GM21825 (cell line): ENCODE data around the gene ZNF69.
"Not testable (repeated sequence)": the region's sequence is repeated elsewhere in the genome, so short reads cannot be mapped to it uniquely, and the experiment has no call there.

Source experiments
- ATAC-seq: cut with Tn5 transposase; IDR thresholded peaks from one replicate; pipeline ENCODE4 v1.9.1; 2021; ENCODE audit warnings: mild to moderate bottlenecking, moderate library complexity; ENCODE audit not compliant: unreplicated experiment

Gene ZNF69

GRCh38 chr19:11890634-11891033 is 3.1 kb downstream of the ZNF69 start:
- no peak for ATAC-seq

- no peak for ATAC-seq
Measured at GRCh38 chr19:11894851-11895250, 7.3 kb downstream of the ZNF69 start.

- no peak for ATAC-seq
Measured at GRCh38 chr19:11902228-11902627, 14.6 kb downstream of the ZNF69 start.

GRCh38 chr19:11905928-11906327 is 18.3 kb downstream of the ZNF69 start:
- ATAC-seq, result no peak

- not testable (repeated sequence) for ATAC-seq
Measured at GRCh38 chr19:11911937-11912336, 24.4 kb downstream of the ZNF69 start.

GRCh38 chr19:11914417-11915051 is 27.0 kb downstream of the ZNF69 start:
- not testable (repeated sequence) for ATAC-seq

- no peak for ATAC-seq
Measured at GRCh38 chr19:11921852-11922495, 34.4 kb downstream of the ZNF69 start.

- peak; percentile 80 for ATAC-seq
Measured at GRCh38 chr19:11924886-11925650, 37.5 kb downstream of the ZNF69 start, which contains the start of gene ZNF700. Gene ZNF700, plus strand, starts transcription at chr19:11925107. Its CDS starts 104 bp downstream, at chr19:11925211.

- ATAC-seq, result not testable (repeated sequence)
Measured at GRCh38 chr19:11925651-11926187, 38.1 kb downstream of the ZNF69 start.

- no peak for ATAC-seq
Measured at GRCh38 chr19:11927227-11927626, 39.6 kb downstream of the ZNF69 start.

GRCh38 chr19:11931051-11931450 is 43.5 kb downstream of the ZNF69 start:
- ATAC-seq, result no peak

- ATAC-seq, result no peak
Measured at GRCh38 chr19:11931513-11931912, 43.9 kb downstream of the ZNF69 start.

- not testable (repeated sequence) for ATAC-seq
Measured at GRCh38 chr19:11935829-11936228, 48.2 kb downstream of the ZNF69 start.

GRCh38 chr19:11938383-11938782 is 50.8 kb downstream of the ZNF69 start:
- not testable (repeated sequence) for ATAC-seq

GRCh38 chr19:11941361-11941887 is 53.8 kb downstream of the ZNF69 start:
- ATAC-seq, result not testable (repeated sequence)

GRCh38 chr19:11942008-11942842 is 54.6 kb downstream of the ZNF69 start:
- no peak for ATAC-seq

GRCh38 chr19:11942843-11943108 is 55.2 kb downstream of the ZNF69 start:
- ATAC-seq, result no peak

- no peak for ATAC-seq
Measured at GRCh38 chr19:11944656-11945055, 57.1 kb downstream of the ZNF69 start.

- ATAC-seq, result no peak
Measured at GRCh38 chr19:11948646-11949045, 61.1 kb downstream of the ZNF69 start.

- ATAC-seq, result no peak
Measured at GRCh38 chr19:11949201-11949600, 61.6 kb downstream of the ZNF69 start.
